Heart left ventricle (tissue), 16 donors: ENCODE data around the gene WNT7B. TPM values are rescaled to one million over a fixed set of nuclear protein-coding genes. Genes with fewer than 3 reads are reported as not detected.

Experiments used
- ATAC-seq, 4 donors: fragments of 200-7000 bp; cut with Tn5 transposase; one replicate each; pipeline ENCODE4 v1.9.1; 2020 to 2022; ENCODE audit warnings: moderate library complexity in 4 of 4, mild to moderate bottlenecking in 3 of 4, moderate number of reproducible peaks in 1 of 4
- DNase-seq, 5 donors: peaks; one replicate each; pipeline ENCODE4 v3.0.0-alpha.2; 2020
- H3K27ac ChIP-seq, 12 donors: fragments of 200-600 bp; sonication (generic) in 4 of 12; one replicate each; pipeline versions ENCODE4 v1.5.0 to v1.8.0; 2016 to 2022; ENCODE audit warnings: mild to moderate bottlenecking in 2 of 12
- H3K27me3 ChIP-seq, 9 donors: fragments of 200-600 bp; sonication (generic) in 2 of 9; one replicate each; pipeline versions ENCODE4 v1.5.1 to v1.8.0; 2016 to 2022; ENCODE audit warnings: mild to moderate bottlenecking in 3 of 9
- H3K36me3 ChIP-seq, 9 donors: fragments of 200-600 bp; sonication (generic) in 2 of 9; one replicate each; pipeline versions ENCODE4 v1.5.0 to v1.8.0; 2018 to 2022; ENCODE audit warnings: mild to moderate bottlenecking in 2 of 9
- H3K4me1 ChIP-seq, 12 donors: fragments of 200-600 bp; sonication (generic) in 4 of 12; one replicate each; pipeline versions ENCODE4 v1.5.0 to v1.8.0; 2016 to 2022; ENCODE audit warnings: mild to moderate bottlenecking in 3 of 12
- H3K4me3 ChIP-seq, 12 donors: fragments of 200-600 bp; sonication (generic) in 4 of 12; one replicate each; pipeline versions ENCODE4 v1.5.0 to v1.8.0; 2017 to 2022; ENCODE audit warnings: mild to moderate bottlenecking in 9 of 12, moderate library complexity in 4 of 12
- H3K9me3 ChIP-seq, 12 donors: fragments of 200-600 bp; sonication (generic) in 4 of 12; one replicate each; pipeline versions ENCODE4 v1.5.0 to v1.8.0; 2016 to 2022; ENCODE audit warnings: mild to moderate bottlenecking in 1 of 12
- POLR2A ChIP-seq, 2 donors: fragments of 450-650 bp; IDR thresholded peaks; one replicate each; pipeline ENCODE4 v1.6.1; 2017; ENCODE audit warnings: antibody characterized with exemption in 2 of 2, mild to moderate bottlenecking in 2 of 2, moderate library complexity in 2 of 2
- WGBS, 4 donors: extraction: QIAGEN DNeasy Blood & Tissue Kit in 2 of 4; methylation state at CpG; one replicate each; pipeline versions ENCODE4 v1.1.5 to v1.1.7; 2013 to 2018; 5-methylcytosine and 5-hydroxymethylcytosine counted together
- intact Hi-C, 10 donors: fragments of 100-400 bp; cut with DNase I; formaldehyde crosslinking; loops; one replicate each; pipeline versions ENCODE4 v1.11.1 to v1.14.2; 2022
- polyA plus RNA-seq, 2 donors: library from polyadenylated mRNA; stranded (reverse); fragments of 200-250 nt; gene quantifications; one replicate each; pipeline ENCODE4 v1.2.3, GENCODE V29; 2013
- total RNA-seq, 9 donors: library from RNA; depleted of rRNA in 2 of 9; stranded (reverse); fragments of >200 nt in 2 of 9; fragmentation: NEBNext Ultra II Directional in 3 of 9; extraction: Animal tissue kit (Norgen Biotek cat#: 25700) in 3 of 9; gene quantifications; one replicate each; pipeline versions ENCODE4 v1.1.0 to v1.2.4, GENCODE V29; 2016 to 2023
- TF ChIP-seq, protein P1 (sequence below), 12 donors: fragments of 200-600 bp; sonication (generic) in 4 of 12; IDR thresholded peaks; one replicate each; pipeline versions ENCODE4 v1.5.0 to v1.8.0; 2018 to 2022; ENCODE audit warnings: antibody characterized with exemption in 12 of 12, mild to moderate bottlenecking in 5 of 12
- donor health status: ischemic (EF 13 %, LVEDD 7.1; RV severe dilation, severe dysfunction).
- donor health status: healthy with polysubstance abuse.
- donor health status: DM: no; HTN: yes; CAD: no.
- donor health status: DM: no; HTN: no; CAD: no.
- donor health status: ischemic (EF 25% LVEDD 6.9; RV normal size, moderate dysfunction).
- donor health status: ischemic (EF 25% LVEDD 5.7; RV mildly dilated, moderate dysfunction).
- donor health status: healthy.
- donor health status: DM: yes; HTN: yes; CAD: no.
- donor health status: ischemic (EF 35%, LVEDD 5.7; RV mildly dilated, moderate dysfunction).
- donor health status: nonischemic (EF 11% LVEDD 7.7; RV severe dilation, severe dysfunction).
- donor health status: DM: yes; HTN: yes; CAD: no.
- donor health status: PGD.
- donor health status: ischemic (EF 29% LVEDD 5.4; RV normal size, mild dysfunction).
- donor health status: nonischemic (EF 23%, LVEDD 6.1; RV moderate dilation, normal function).

WNT7B gene
- total and polyA plus RNA-seq, 11 donors: 0.36 TPM; not detected in 10

DNA sequence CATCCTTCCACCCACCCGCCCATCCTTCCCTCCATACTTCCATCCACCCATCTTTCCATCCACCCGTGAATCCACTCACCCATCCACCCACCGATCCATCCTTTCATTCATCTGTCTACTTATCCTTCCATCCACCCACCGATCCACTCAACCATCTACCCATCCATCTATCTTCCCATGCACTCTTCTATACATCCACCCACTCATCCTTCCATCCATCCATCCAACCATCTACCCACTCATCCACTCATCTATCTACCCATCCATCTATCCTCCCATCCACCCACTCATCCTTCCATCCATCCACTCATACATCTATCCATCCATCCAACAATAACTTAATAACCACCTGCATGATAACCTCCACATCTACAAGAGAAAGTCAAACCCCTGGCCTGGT lies 47.3 kb downstream of the WNT7B start:
- Histone ChIP-seq H3K4me1 (no peaks in the 10 kb centered on the region), H3K36me3 (no peaks in the 10 kb centered on the region), H3K27me3 (peaks cover 11 to 46% (median 18%) of the 10 kb centered on the region in 9 donors), H3K4me3 (no peak overlapping the region), H3K9me3 (no peaks in the 10 kb centered on the region), H3K27ac (no peak overlapping the region)
- no peak for ATAC-seq
- 85 to 96% (median 90%) methylated on average over 4 of the region's 4 CpGs for WGBS, 4 donors
- DNase-seq: no peak
- no peak for TF ChIP-seq POLR2A (IDR thresholded peaks at IDR 0.05)
- TF ChIP-seq, protein P1, sequence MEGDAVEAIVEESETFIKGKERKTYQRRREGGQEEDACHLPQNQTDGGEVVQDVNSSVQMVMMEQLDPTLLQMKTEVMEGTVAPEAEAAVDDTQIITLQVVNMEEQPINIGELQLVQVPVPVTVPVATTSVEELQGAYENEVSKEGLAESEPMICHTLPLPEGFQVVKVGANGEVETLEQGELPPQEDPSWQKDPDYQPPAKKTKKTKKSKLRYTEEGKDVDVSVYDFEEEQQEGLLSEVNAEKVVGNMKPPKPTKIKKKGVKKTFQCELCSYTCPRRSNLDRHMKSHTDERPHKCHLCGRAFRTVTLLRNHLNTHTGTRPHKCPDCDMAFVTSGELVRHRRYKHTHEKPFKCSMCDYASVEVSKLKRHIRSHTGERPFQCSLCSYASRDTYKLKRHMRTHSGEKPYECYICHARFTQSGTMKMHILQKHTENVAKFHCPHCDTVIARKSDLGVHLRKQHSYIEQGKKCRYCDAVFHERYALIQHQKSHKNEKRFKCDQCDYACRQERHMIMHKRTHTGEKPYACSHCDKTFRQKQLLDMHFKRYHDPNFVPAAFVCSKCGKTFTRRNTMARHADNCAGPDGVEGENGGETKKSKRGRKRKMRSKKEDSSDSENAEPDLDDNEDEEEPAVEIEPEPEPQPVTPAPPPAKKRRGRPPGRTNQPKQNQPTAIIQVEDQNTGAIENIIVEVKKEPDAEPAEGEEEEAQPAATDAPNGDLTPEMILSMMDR (IDR thresholded peaks at IDR 0.05): no peak
- intact Hi-C loops: no loop called here

GRCh38 chr22:45928726-45929368 lies 48.1 kb downstream of the WNT7B start:
- intact Hi-C loops: no loop called here
- Histone ChIP-seq H3K36me3 (no peaks in the 10 kb centered on the region), H3K27me3 (peaks cover 11 to 38% (median 18%) of the 10 kb centered on the region in 9 donors), H3K4me3 (no peak overlapping the region), H3K4me1 (no peaks in the 10 kb centered on the region), H3K9me3 (no peaks in the 10 kb centered on the region), H3K27ac (no peak overlapping the region)
- ATAC-seq (no peak), DNase-seq (no peak)
- TF ChIP-seq POLR2A (IDR thresholded peaks at IDR 0.05): no peak
- WGBS, 4 donors: 74 to 83% (median 81%) methylated on average over 9 to 10 of the region's 10 CpGs

DNA sequence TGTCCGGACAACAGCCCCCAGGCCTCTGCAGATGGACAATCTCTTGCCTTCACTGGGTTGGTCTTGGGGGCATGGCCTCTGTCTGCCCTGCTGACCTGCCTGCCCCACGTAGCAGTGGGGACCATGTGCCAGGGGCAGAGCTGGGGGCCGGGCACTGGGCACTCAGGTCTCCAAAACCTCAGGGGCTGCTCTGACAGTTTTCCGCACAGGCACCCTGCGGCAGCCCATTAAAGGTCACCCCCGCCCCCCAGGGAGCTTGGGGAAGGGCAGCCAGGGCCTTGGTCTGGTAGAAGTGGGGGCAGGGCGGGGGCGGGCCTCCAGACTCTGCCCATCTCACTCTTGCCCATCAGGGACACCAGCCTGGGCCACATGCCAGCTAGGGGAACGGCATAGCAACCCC lies 49.9 kb downstream of the WNT7B start:
- TF ChIP-seq, protein P1 (IDR thresholded peaks at IDR 0.05): no peak
- TF ChIP-seq POLR2A (IDR thresholded peaks at IDR 0.05): no peak
- DNase-seq (no peak), ATAC-seq (no peak)
- 62 to 87% (median 83%) methylated on average over 4 to 9 of the region's 9 CpGs for WGBS, 4 donors
- Histone ChIP-seq H3K4me3 (no peak overlapping the region), H3K4me1 (no peaks in the 10 kb centered on the region), H3K27ac (no peak overlapping the region), H3K9me3 (no peaks in the 10 kb centered on the region), H3K36me3 (no peaks in the 10 kb centered on the region), H3K27me3 (peaks cover 2 to 21% (median 9%) of the 10 kb centered on the region in 9 donors)
- intact Hi-C loops: no loop called here

GRCh38 chr22:45926433-45926832 lies 50.5 kb downstream of the WNT7B start:
- Histone ChIP-seq H3K36me3 (no peaks in the 10 kb centered on the region), H3K4me3 (no peak overlapping the region), H3K27me3 (peaks cover 0 to 14% (median 9%) of the 10 kb centered on the region in 9 donors), H3K9me3 (no peaks in the 10 kb centered on the region), H3K27ac (no peak overlapping the region), H3K4me1 (no peaks in the 10 kb centered on the region)
- intact Hi-C loops: no loop called here
- DNase-seq: no peak
- 77 to 91% (median 86%) methylated on average over 10 to 11 of the region's 11 CpGs for WGBS, 4 donors
- no peak for TF ChIP-seq POLR2A (IDR thresholded peaks at IDR 0.05)
- TF ChIP-seq, protein P1 (IDR thresholded peaks at IDR 0.05): no peak
- no peak for ATAC-seq
